Neural progenitor cell (in vitro differentiated cells): Measurements from ENCODE around the gene DDC. TPM values are rescaled to one million over a fixed set of nuclear protein-coding genes. Genes with fewer than 3 reads are reported as not detected.

Experiments
- DNase-seq: peaks from one replicate; pipeline ENCODE4 v3.0.0-alpha.2; 2016; ENCODE audit warnings: low spot score
- H2AFZ ChIP-seq: fragments of 200-600 bp; sonication (generic); replicated peaks from 2 replicates; pipeline ENCODE4 v1.6.1; 2016; ENCODE audit warnings: antibody characterized with exemption
- H3F3A ChIP-seq: fragments of 200-600 bp; sonication (generic); 2 replicates; pipeline ENCODE4 v1.6.1; 2016; ENCODE audit warnings: antibody characterized with exemption, low read depth
- H3K27ac ChIP-seq: fragments of 200-600 bp; sonication (generic); 2 replicates; pipeline ENCODE4 v1.5.1; 2016; ENCODE audit warnings: mild to moderate bottlenecking
- H3K27me3 ChIP-seq: fragments of 200-600 bp; sonication (generic); 2 replicates; pipeline ENCODE4 v1.6.1; 2016; ENCODE audit warnings: mild to moderate bottlenecking, moderate library complexity
- H3K36me3 ChIP-seq: fragments of 200-600 bp; sonication (generic); 2 replicates; pipeline ENCODE4 v1.5.1; 2016
- H3K4me1 ChIP-seq: fragments of 200-600 bp; sonication (generic); 2 replicates; pipeline ENCODE4 v1.6.1; 2016; ENCODE audit warnings: mixed run types
- H3K4me2 ChIP-seq: fragments of 200-600 bp; sonication (generic); 2 replicates; pipeline ENCODE4 v1.6.1; 2016
- H3K4me3 ChIP-seq: fragments of 200-600 bp; sonication (generic); 2 replicates; pipeline ENCODE4 v1.5.1; 2016
- H3K79me2 ChIP-seq: fragments of 200-600 bp; sonication (generic); 2 replicates; pipeline ENCODE4 v1.6.1; 2016; ENCODE audit warnings: low read depth
- H3K9ac ChIP-seq: fragments of 200-600 bp; sonication (generic); 2 replicates; pipeline ENCODE4 v1.6.1; 2016
- H3K9me3 ChIP-seq: fragments of 200-600 bp; sonication (generic); 2 replicates; pipeline ENCODE4 v1.5.1; 2016; ENCODE audit warnings: low read depth
- H4K20me1 ChIP-seq: fragments of 200-600 bp; sonication (generic); 2 replicates; pipeline ENCODE4 v1.6.1; 2016; ENCODE audit warnings: low read depth
- H3K27ac Mint-ChIP-seq: 3 replicates; pipeline ENCODE4 v1.8.0; 2021; ENCODE audit warnings: mixed read lengths
- H3K27me3 Mint-ChIP-seq: 2 replicates; pipeline ENCODE4 v1.8.0; 2022; ENCODE audit warnings: low read depth, mild to moderate bottlenecking, inconsistent platforms, moderate library complexity, mixed read lengths; ENCODE audit not compliant: insufficient read depth
- H3K36me3 Mint-ChIP-seq: 3 replicates; pipeline ENCODE4 v1.8.0; 2021; ENCODE audit warnings: mixed read lengths
- H3K4me1 Mint-ChIP-seq: 3 replicates; pipeline ENCODE4 v1.8.0; 2021; ENCODE audit warnings: mixed read lengths
- H3K4me3 Mint-ChIP-seq: 3 replicates; pipeline ENCODE4 v1.8.0; 2021; ENCODE audit warnings: mild to moderate bottlenecking, moderate library complexity, mixed read lengths
- H3K9me3 Mint-ChIP-seq: 3 replicates; pipeline ENCODE4 v1.8.0; 2020; ENCODE audit warnings: mixed read lengths
- EZH2 ChIP-seq: fragments of 200-600 bp; sonication (generic); IDR thresholded peaks from 2 replicates; pipeline ENCODE4 v1.6.1; 2017; ENCODE audit warnings: antibody characterized with exemption, mild to moderate bottlenecking, moderate library complexity
- EZH2phosphoT487 ChIP-seq: fragments of 200-600 bp; sonication (generic); IDR thresholded peaks from 2 replicates; pipeline ENCODE4 v1.6.1; 2017; ENCODE audit warnings: antibody characterized with exemption
- total RNA-seq: library from RNA; depleted of rRNA; stranded (reverse); fragments of >200 nt; gene quantifications from 2 replicates; pipeline ENCODE4 v1.2.3, GENCODE V29; 2015; ENCODE audit warnings: low replicate concordance
- TF ChIP-seq, protein P1 (sequence below): fragments of 200-600 bp; sonication (generic); IDR thresholded peaks from 2 replicates; pipeline ENCODE4 v1.5.1; 2017; ENCODE audit warnings: antibody characterized with exemption, mild to moderate bottlenecking

Gene DDC
- total RNA-seq, 1 donor from 2014 or later: not detected

DNA sequence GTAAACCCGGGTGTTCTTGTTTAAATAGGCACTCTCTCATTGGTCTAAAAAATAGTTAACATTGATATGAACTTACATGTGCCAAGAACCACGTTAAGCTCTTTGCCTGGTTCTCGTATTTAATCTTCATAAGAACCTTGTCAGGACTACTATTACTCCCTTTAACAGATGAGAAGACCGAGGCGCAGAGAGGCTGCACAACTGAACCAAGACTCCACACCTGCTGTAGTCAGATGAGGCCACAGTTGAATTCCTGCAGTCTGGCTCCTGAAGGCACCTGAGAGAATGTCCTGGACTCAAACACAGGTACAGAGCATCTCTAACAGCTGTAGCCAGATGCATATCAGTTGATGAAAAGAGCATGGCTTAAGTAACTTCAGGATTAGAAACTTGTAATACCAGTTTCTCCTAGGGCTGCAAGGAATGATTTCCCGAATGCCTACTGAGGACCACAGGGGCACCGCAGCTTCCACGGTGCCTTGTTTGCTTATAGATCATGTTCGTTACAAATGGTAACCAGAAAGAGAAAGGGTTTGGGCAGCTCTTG is 9.5 kb downstream of the DDC start:
- Mint-ChIP-seq H3K36me3 (no peaks in the 10 kb centered on the region), H3K4me3 (peak overlapping the region; percentile 41), H3K9me3 (peaks cover 3% of the 10 kb centered on the region), H3K4me1 (peaks cover 71% of the 10 kb centered on the region), H3K27ac (no peak overlapping the region), H3K27me3 (peaks cover 22% of the 10 kb centered on the region)
- no peak for DNase-seq
- no peaks in the 10 kb centered on the region for H3K27me3 ChIP-seq
- H3K4me3 ChIP-seq: no peak overlapping the region
- peaks cover 26% of the 10 kb centered on the region for H3K4me1 ChIP-seq
- H3K36me3 ChIP-seq: no peaks in the 10 kb centered on the region
- H4K20me1 ChIP-seq: no peaks in the 10 kb centered on the region
- TF ChIP-seq EZH2phosphoT487: no peak
- TF ChIP-seq, protein P1, sequence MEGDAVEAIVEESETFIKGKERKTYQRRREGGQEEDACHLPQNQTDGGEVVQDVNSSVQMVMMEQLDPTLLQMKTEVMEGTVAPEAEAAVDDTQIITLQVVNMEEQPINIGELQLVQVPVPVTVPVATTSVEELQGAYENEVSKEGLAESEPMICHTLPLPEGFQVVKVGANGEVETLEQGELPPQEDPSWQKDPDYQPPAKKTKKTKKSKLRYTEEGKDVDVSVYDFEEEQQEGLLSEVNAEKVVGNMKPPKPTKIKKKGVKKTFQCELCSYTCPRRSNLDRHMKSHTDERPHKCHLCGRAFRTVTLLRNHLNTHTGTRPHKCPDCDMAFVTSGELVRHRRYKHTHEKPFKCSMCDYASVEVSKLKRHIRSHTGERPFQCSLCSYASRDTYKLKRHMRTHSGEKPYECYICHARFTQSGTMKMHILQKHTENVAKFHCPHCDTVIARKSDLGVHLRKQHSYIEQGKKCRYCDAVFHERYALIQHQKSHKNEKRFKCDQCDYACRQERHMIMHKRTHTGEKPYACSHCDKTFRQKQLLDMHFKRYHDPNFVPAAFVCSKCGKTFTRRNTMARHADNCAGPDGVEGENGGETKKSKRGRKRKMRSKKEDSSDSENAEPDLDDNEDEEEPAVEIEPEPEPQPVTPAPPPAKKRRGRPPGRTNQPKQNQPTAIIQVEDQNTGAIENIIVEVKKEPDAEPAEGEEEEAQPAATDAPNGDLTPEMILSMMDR: no peak
- no peak for TF ChIP-seq EZH2
- H2AFZ ChIP-seq: no peak overlapping the region
- no peak overlapping the region for H3K4me2 ChIP-seq
- H3K9ac ChIP-seq: no peak overlapping the region
- no peaks in the 10 kb centered on the region for H3K79me2 ChIP-seq
- H3F3A ChIP-seq: peaks cover 10% of the 10 kb centered on the region
- H3K9me3 ChIP-seq: no peaks in the 10 kb centered on the region
- H3K27ac ChIP-seq: no peak overlapping the region

GRCh38 chr7:50554431-50555322 is 10.5 kb downstream of the DDC start:
- TF ChIP-seq, protein P1: no peak
- TF ChIP-seq EZH2 (no peak), EZH2phosphoT487 (no peak)
- peaks cover 22% of the 10 kb centered on the region for H3K27me3 Mint-ChIP-seq
- DNase-seq: no peak

DNA sequence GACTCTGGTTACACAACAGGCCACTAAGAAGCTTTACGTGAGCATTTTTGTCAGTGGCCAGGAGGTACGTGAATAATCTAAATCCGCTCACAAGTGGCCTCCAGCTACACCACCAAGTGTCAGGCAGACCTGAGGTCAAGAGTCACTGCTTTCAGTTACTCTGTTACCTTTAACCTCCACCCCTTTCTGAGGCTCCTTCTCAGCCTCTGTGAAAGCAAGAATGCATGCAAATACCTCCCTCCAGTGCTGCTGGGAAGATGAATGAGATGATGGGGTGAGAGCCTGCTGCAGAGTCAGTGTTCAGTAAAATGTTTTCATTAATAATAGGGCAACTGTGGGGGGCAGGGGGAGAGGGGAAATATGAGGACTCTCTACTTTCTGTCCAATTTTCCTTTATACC is 11.2 kb downstream of the DDC start:
- no peaks in the 10 kb centered on the region for H3K36me3 Mint-ChIP-seq
- Histone ChIP-seq H3K9me3 (no peaks in the 10 kb centered on the region), H3K79me2 (no peaks in the 10 kb centered on the region), H3K4me3 (no peak overlapping the region), H3K9ac (no peak overlapping the region), H3K27me3 (no peaks in the 10 kb centered on the region), H3K4me2 (no peak overlapping the region), H4K20me1 (no peaks in the 10 kb centered on the region), H2AFZ (no peak overlapping the region), H3F3A (peaks cover 10% of the 10 kb centered on the region), H3K4me1 (peaks cover 26% of the 10 kb centered on the region), H3K27ac (no peak overlapping the region), H3K36me3 (no peaks in the 10 kb centered on the region)
- no peak for DNase-seq
- peaks cover 22% of the 10 kb centered on the region for H3K27me3 Mint-ChIP-seq
- H3K4me1 Mint-ChIP-seq: peaks cover 59% of the 10 kb centered on the region
- TF ChIP-seq EZH2phosphoT487 (no peak), EZH2 (no peak)
- TF ChIP-seq, protein P1: no peak
- H3K27ac Mint-ChIP-seq: peak overlapping the region; percentile 8
- H3K9me3 Mint-ChIP-seq: peaks cover under 1% of the 10 kb centered on the region
- H3K4me3 Mint-ChIP-seq: no peak overlapping the region

More at GRCh38 chr7:50554431-50555322, 10.5 kb downstream of the DDC start:
- Histone ChIP-seq H3F3A (peaks cover 10% of the 10 kb centered on the region), H2AFZ (no peak overlapping the region), H3K4me3 (no peak overlapping the region), H3K27ac (no peak overlapping the region), H3K4me1 (peaks cover 26% of the 10 kb centered on the region), H3K9me3 (no peaks in the 10 kb centered on the region), H3K27me3 (no peaks in the 10 kb centered on the region), H3K36me3 (no peaks in the 10 kb centered on the region), H3K9ac (no peak overlapping the region), H4K20me1 (no peaks in the 10 kb centered on the region), H3K79me2 (no peaks in the 10 kb centered on the region), H3K4me2 (no peak overlapping the region)
- H3K27ac Mint-ChIP-seq: no peak overlapping the region
- no peak overlapping the region for H3K4me3 Mint-ChIP-seq
- H3K9me3 Mint-ChIP-seq: peaks cover 3% of the 10 kb centered on the region
- H3K36me3 Mint-ChIP-seq: no peaks in the 10 kb centered on the region
- peaks cover 64% of the 10 kb centered on the region for H3K4me1 Mint-ChIP-seq
